Measurements from ENCODE around the gene HPDL. TPM values are rescaled to one million over a fixed set of nuclear protein-coding genes. Genes with fewer than 3 reads are reported as not detected.
A peak's percentile ranks its signal among the peaks of the same experiment; 100 is the strongest.

Gene HPDL
- total and polyA plus RNA-seq, 4 donors, result 0.55 to 2.3 (median 0.71) TPM

- no peaks in the 10 kb centered on the region for H3K27me3 ChIP-seq (ENCODE audit: control insufficient read depth in 3 of 3, insufficient read depth in 3 of 3, low read length in 2 of 3)
- DNase-seq (no peak), ATAC-seq (ENCODE audit: insufficient read depth, low FRiP score) (no peak)
- no peak for TF ChIP-seq CTCF (IDR thresholded peaks at IDR 0.05; ENCODE audit: control extremely low read depth, extremely low read depth)
- no peaks in the 10 kb centered on the region for H3K9me3 ChIP-seq (ENCODE audit: control insufficient read depth in 4 of 4, insufficient read depth in 3 of 4, low read length in 3 of 4)
- no peak overlapping the region for H3K4me3 ChIP-seq
- H3K9ac ChIP-seq (ENCODE audit: insufficient read depth in 1 of 2, low read length in 2 of 2), result no peak overlapping the region
- no peak overlapping the region for H3K27ac ChIP-seq (ENCODE audit: low read depth in 1 of 2, low read length in 1 of 2)
- H3K36me3 ChIP-seq (ENCODE audit: control insufficient read depth in 4 of 4, insufficient read depth in 4 of 4, low read length in 4 of 4), result no peaks in the 10 kb centered on the region
- H3K4me1 ChIP-seq (ENCODE audit: control insufficient read depth in 5 of 5, insufficient read depth in 5 of 5, low read length in 5 of 5), result peaks cover 0 to 6% (median 0%) of the 10 kb centered on the region in 5 donors
These were observed 43.9 kb downstream of the HPDL start for GRCh38 chr1:45370575-45370974.

GRCh38 chr1:45373573-45373972, 46.9 kb downstream of the HPDL start:
- Histone ChIP-seq H3K36me3 (ENCODE audit: control insufficient read depth in 4 of 4, insufficient read depth in 4 of 4, low read length in 4 of 4) (no peaks in the 10 kb centered on the region), H3K4me3 (no peak overlapping the region), H3K27me3 (ENCODE audit: control insufficient read depth in 3 of 3, insufficient read depth in 3 of 3, low read length in 2 of 3) (no peaks in the 10 kb centered on the region), H3K4me1 (ENCODE audit: control insufficient read depth in 5 of 5, insufficient read depth in 5 of 5, low read length in 5 of 5) (peaks cover 0 to 6% (median 1%) of the 10 kb centered on the region in 5 donors), H3K9ac (ENCODE audit: insufficient read depth in 1 of 2, low read length in 2 of 2) (no peak overlapping the region), H3K27ac (ENCODE audit: low read depth in 1 of 2, low read length in 1 of 2) (no peak overlapping the region), H3K9me3 (ENCODE audit: control insufficient read depth in 4 of 4, insufficient read depth in 3 of 4, low read length in 3 of 4) (no peaks in the 10 kb centered on the region)
- DNase-seq (no peak), ATAC-seq (ENCODE audit: insufficient read depth, low FRiP score) (no peak)
- no peak for TF ChIP-seq CTCF (IDR thresholded peaks at IDR 0.05; ENCODE audit: control extremely low read depth, extremely low read depth)

GRCh38 chr1:45375104-45376090, 48.7 kb downstream of the HPDL start:
- H3K4me3 ChIP-seq, result no peak overlapping the region
- ATAC-seq (ENCODE audit: insufficient read depth, low FRiP score), result no peak
- 61 to 73% methylated on average over 3 of the region's 3 CpGs for WGBS, 2 donors
- no peak overlapping the region for H3K9ac ChIP-seq (ENCODE audit: insufficient read depth in 1 of 2, low read length in 2 of 2)
- H3K27ac ChIP-seq (ENCODE audit: low read depth in 1 of 2, low read length in 1 of 2), result no peak overlapping the region
- no peaks in the 10 kb centered on the region for H3K36me3 ChIP-seq (ENCODE audit: control insufficient read depth in 4 of 4, insufficient read depth in 4 of 4, low read length in 4 of 4)
- H3K9me3 ChIP-seq (ENCODE audit: control insufficient read depth in 4 of 4, insufficient read depth in 3 of 4, low read length in 3 of 4), result no peaks in the 10 kb centered on the region
- peak in 2 of 3 donors; percentile 73 to 80 for DNase-seq
- H3K4me1 ChIP-seq (ENCODE audit: control insufficient read depth in 5 of 5, insufficient read depth in 5 of 5, low read length in 5 of 5), result peaks cover 0 to 6% (median 1%) of the 10 kb centered on the region in 5 donors
- H3K27me3 ChIP-seq (ENCODE audit: control insufficient read depth in 3 of 3, insufficient read depth in 3 of 3, low read length in 2 of 3), result no peaks in the 10 kb centered on the region
- no peak for TF ChIP-seq CTCF (IDR thresholded peaks at IDR 0.05; ENCODE audit: control extremely low read depth, extremely low read depth)

Data from lung (tissue), 12 donors.